Measurements from ENCODE around the gene DIAPH3.

Gene DIAPH3

DNA sequence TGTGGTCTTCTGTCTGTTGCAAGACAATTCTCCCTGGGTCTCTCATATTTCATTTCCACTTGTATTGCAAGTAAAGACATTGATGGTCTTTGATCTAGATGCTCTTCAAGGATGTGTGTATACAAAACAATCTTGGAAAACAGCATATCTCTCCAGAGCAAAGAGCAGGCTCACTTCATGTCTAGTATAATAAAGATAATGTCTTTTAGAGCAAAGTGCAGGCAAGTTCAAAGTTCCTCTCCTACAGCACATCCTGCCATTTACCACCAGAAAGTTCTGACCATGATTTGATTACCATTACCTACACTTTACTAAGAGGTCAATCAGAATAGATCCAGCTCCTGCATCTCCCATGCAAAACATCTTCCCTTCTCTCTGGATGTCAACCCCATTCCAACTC, 162.8 kb downstream of the DIAPH3 start:
- Histone ChIP-seq H3K23ac (ENCODE audit: low read depth, low read length, poor library complexity) (no peak overlapping the region), H2BK120ac (ENCODE audit: low read depth, low read length) (no peak overlapping the region), H3K4ac (ENCODE audit: low read length) (no peak overlapping the region), H3K27me3 (ENCODE audit: control insufficient read depth in 3 of 3, insufficient read depth in 3 of 3, low read depth in 1 of 3, low read length in 3 of 3) (no peaks in the 10 kb centered on the region), H3K18ac (ENCODE audit: low read length) (no peak overlapping the region), H3K4me3 (ENCODE audit: low read length in 2 of 2) (no peak overlapping the region), H4K91ac (ENCODE audit: low read depth, low read length, poor library complexity) (no peak overlapping the region), H3K9ac (ENCODE audit: low read depth, low read length, poor library complexity) (no peak overlapping the region), H3K14ac (ENCODE audit: low read length) (no peak overlapping the region), H2BK12ac (ENCODE audit: low read length) (no peak overlapping the region), H2BK5ac (ENCODE audit: low read length) (no peak overlapping the region), H2AK5ac (ENCODE audit: low read depth, low read length) (no peak overlapping the region), H3K27ac (replicated peaks; ENCODE audit: low read length) (no peak overlapping the region), H2AFZ (ENCODE audit: low read length) (no peak overlapping the region), H3K9me3 (replicated peaks in 1 of 2; ENCODE audit: control insufficient read depth in 2 of 2, insufficient read depth in 1 of 2, low read depth in 1 of 2, low read length in 2 of 2) (no peaks in the 10 kb centered on the region), H3K79me1 (ENCODE audit: low read depth, low read length) (no peaks in the 10 kb centered on the region), H3K4me1 (ENCODE audit: control insufficient read depth in 2 of 2, insufficient read depth in 1 of 2, low read depth in 1 of 2, low read length in 2 of 2) (no peaks in the 10 kb centered on the region), H2BK15ac (ENCODE audit: low read length) (no peak overlapping the region), H3K4me2 (ENCODE audit: insufficient read depth, low read length, poor library complexity, severe bottlenecking) (no peak overlapping the region), H4K8ac (ENCODE audit: low read depth, low read length) (no peak overlapping the region), H3K36me3 (replicated peaks in 1 of 2; ENCODE audit: control insufficient read depth in 2 of 2, insufficient read depth in 2 of 2, low read length in 2 of 2) (no peaks in the 10 kb centered on the region)
- no peak for DNase-seq (ENCODE audit: low spot score)

GRCh38 chr13:60000081-60000480, 163.6 kb downstream of the DIAPH3 start:
- Histone ChIP-seq H3K36me3 (replicated peaks in 1 of 2; ENCODE audit: control insufficient read depth in 2 of 2, insufficient read depth in 2 of 2, low read length in 2 of 2) (no peaks in the 10 kb centered on the region), H3K9me3 (replicated peaks in 1 of 2; ENCODE audit: control insufficient read depth in 2 of 2, insufficient read depth in 1 of 2, low read depth in 1 of 2, low read length in 2 of 2) (no peaks in the 10 kb centered on the region), H3K23ac (ENCODE audit: low read depth, low read length, poor library complexity) (no peak overlapping the region), H2BK120ac (ENCODE audit: low read depth, low read length) (no peak overlapping the region), H2BK5ac (ENCODE audit: low read length) (no peak overlapping the region), H3K9ac (ENCODE audit: low read depth, low read length, poor library complexity) (no peak overlapping the region), H2AK5ac (ENCODE audit: low read depth, low read length) (no peak overlapping the region), H3K4me2 (ENCODE audit: insufficient read depth, low read length, poor library complexity, severe bottlenecking) (no peak overlapping the region), H2BK12ac (ENCODE audit: low read length) (no peak overlapping the region), H3K27ac (replicated peaks; ENCODE audit: low read length) (no peak overlapping the region), H3K4ac (ENCODE audit: low read length) (no peak overlapping the region), H3K14ac (ENCODE audit: low read length) (no peak overlapping the region), H2BK15ac (ENCODE audit: low read length) (no peak overlapping the region), H2AFZ (ENCODE audit: low read length) (no peak overlapping the region), H3K4me3 (ENCODE audit: low read length in 2 of 2) (no peak overlapping the region), H3K27me3 (ENCODE audit: control insufficient read depth in 3 of 3, insufficient read depth in 3 of 3, low read depth in 1 of 3, low read length in 3 of 3) (no peaks in the 10 kb centered on the region), H3K18ac (ENCODE audit: low read length) (no peak overlapping the region), H4K8ac (ENCODE audit: low read depth, low read length) (no peak overlapping the region), H3K4me1 (ENCODE audit: control insufficient read depth in 2 of 2, insufficient read depth in 1 of 2, low read depth in 1 of 2, low read length in 2 of 2) (no peaks in the 10 kb centered on the region), H3K79me1 (ENCODE audit: low read depth, low read length) (no peaks in the 10 kb centered on the region), H4K91ac (ENCODE audit: low read depth, low read length, poor library complexity) (no peak overlapping the region)
- no peak for DNase-seq (ENCODE audit: low spot score)

GRCh38 chr13:59997976-59998375, 165.8 kb downstream of the DIAPH3 start:
- Histone ChIP-seq H3K4ac (ENCODE audit: low read length) (no peak overlapping the region), H3K9ac (ENCODE audit: low read depth, low read length, poor library complexity) (no peak overlapping the region), H3K27ac (replicated peaks; ENCODE audit: low read length) (no peak overlapping the region), H3K14ac (ENCODE audit: low read length) (no peak overlapping the region), H2BK120ac (ENCODE audit: low read depth, low read length) (no peak overlapping the region), H3K18ac (ENCODE audit: low read length) (no peak overlapping the region), H4K91ac (ENCODE audit: low read depth, low read length, poor library complexity) (no peak overlapping the region), H3K4me1 (ENCODE audit: control insufficient read depth in 2 of 2, insufficient read depth in 1 of 2, low read depth in 1 of 2, low read length in 2 of 2) (no peaks in the 10 kb centered on the region), H3K27me3 (ENCODE audit: control insufficient read depth in 3 of 3, insufficient read depth in 3 of 3, low read depth in 1 of 3, low read length in 3 of 3) (no peaks in the 10 kb centered on the region), H3K36me3 (replicated peaks in 1 of 2; ENCODE audit: control insufficient read depth in 2 of 2, insufficient read depth in 2 of 2, low read length in 2 of 2) (no peaks in the 10 kb centered on the region), H3K4me2 (ENCODE audit: insufficient read depth, low read length, poor library complexity, severe bottlenecking) (no peak overlapping the region), H2AK5ac (ENCODE audit: low read depth, low read length) (no peak overlapping the region), H2BK15ac (ENCODE audit: low read length) (no peak overlapping the region), H2AFZ (ENCODE audit: low read length) (no peak overlapping the region), H3K23ac (ENCODE audit: low read depth, low read length, poor library complexity) (no peak overlapping the region), H3K9me3 (replicated peaks in 1 of 2; ENCODE audit: control insufficient read depth in 2 of 2, insufficient read depth in 1 of 2, low read depth in 1 of 2, low read length in 2 of 2) (no peaks in the 10 kb centered on the region), H2BK5ac (ENCODE audit: low read length) (no peak overlapping the region), H2BK12ac (ENCODE audit: low read length) (no peak overlapping the region), H3K79me1 (ENCODE audit: low read depth, low read length) (no peaks in the 10 kb centered on the region), H3K4me3 (ENCODE audit: low read length in 2 of 2) (no peak overlapping the region), H4K8ac (ENCODE audit: low read depth, low read length) (no peak overlapping the region)
- no peak for DNase-seq (ENCODE audit: low spot score)
- no CpG with 5 or more reads among the region's 1 CpG for WGBS, 2 donors (ENCODE audit: extremely low coverage in 2 of 2, insufficient read length in 2 of 2, insufficient replicate concordance in 1 of 2)

DNA sequence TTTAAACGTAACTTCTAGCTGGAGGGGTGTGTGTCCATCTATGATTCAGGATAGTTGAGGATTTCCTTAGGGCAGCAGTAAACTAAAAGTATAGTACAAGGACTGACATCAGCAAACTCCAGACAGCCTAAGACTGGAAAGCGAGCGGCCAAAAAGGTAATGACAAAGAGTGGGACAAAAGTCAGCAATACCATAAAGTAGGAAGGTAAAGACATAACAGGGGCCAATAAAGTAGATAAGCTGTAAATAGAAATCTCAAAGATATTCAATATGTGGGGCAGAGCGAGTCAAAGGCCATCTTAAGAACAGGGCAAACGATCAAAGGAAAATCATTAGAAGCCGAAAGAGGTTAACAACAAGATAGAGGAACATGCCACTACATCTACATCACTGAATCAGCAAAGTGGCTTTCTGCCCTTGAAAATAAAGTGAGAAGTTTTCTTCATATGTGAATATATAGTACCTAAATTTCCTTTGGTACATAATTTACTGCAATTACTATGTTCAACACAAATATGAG, 167.2 kb downstream of the DIAPH3 start:
- Histone ChIP-seq H2BK120ac (ENCODE audit: low read depth, low read length) (no peak overlapping the region), H2AFZ (ENCODE audit: low read length) (no peak overlapping the region), H3K9me3 (replicated peaks in 1 of 2; ENCODE audit: control insufficient read depth in 2 of 2, insufficient read depth in 1 of 2, low read depth in 1 of 2, low read length in 2 of 2) (no peaks in the 10 kb centered on the region), H4K8ac (ENCODE audit: low read depth, low read length) (no peak overlapping the region), H3K36me3 (replicated peaks in 1 of 2; ENCODE audit: control insufficient read depth in 2 of 2, insufficient read depth in 2 of 2, low read length in 2 of 2) (peaks cover 0 to 4% of the 10 kb centered on the region in 2 donors), H3K18ac (ENCODE audit: low read length) (no peak overlapping the region), H2BK5ac (ENCODE audit: low read length) (no peak overlapping the region), H3K27ac (replicated peaks; ENCODE audit: low read length) (no peak overlapping the region), H3K9ac (ENCODE audit: low read depth, low read length, poor library complexity) (no peak overlapping the region), H2AK5ac (ENCODE audit: low read depth, low read length) (no peak overlapping the region), H3K79me1 (ENCODE audit: low read depth, low read length) (no peaks in the 10 kb centered on the region), H3K14ac (ENCODE audit: low read length) (no peak overlapping the region), H3K23ac (ENCODE audit: low read depth, low read length, poor library complexity) (no peak overlapping the region), H3K4ac (ENCODE audit: low read length) (no peak overlapping the region), H4K91ac (ENCODE audit: low read depth, low read length, poor library complexity) (no peak overlapping the region), H3K4me2 (ENCODE audit: insufficient read depth, low read length, poor library complexity, severe bottlenecking) (no peak overlapping the region), H3K4me3 (ENCODE audit: low read length in 2 of 2) (no peak overlapping the region), H3K4me1 (ENCODE audit: control insufficient read depth in 2 of 2, insufficient read depth in 1 of 2, low read depth in 1 of 2, low read length in 2 of 2) (no peaks in the 10 kb centered on the region), H2BK15ac (ENCODE audit: low read length) (no peak overlapping the region), H2BK12ac (ENCODE audit: low read length) (no peak overlapping the region), H3K27me3 (ENCODE audit: control insufficient read depth in 3 of 3, insufficient read depth in 3 of 3, low read depth in 1 of 3, low read length in 3 of 3) (no peaks in the 10 kb centered on the region)
- no peak for DNase-seq (ENCODE audit: low spot score)
- no CpG with 5 or more reads among the region's 6 CpGs for WGBS, 2 donors (ENCODE audit: extremely low coverage in 2 of 2, insufficient read length in 2 of 2, insufficient replicate concordance in 1 of 2)
